ENCODE results near the gene CNFN.

- TF ChIP-seq POLR2A (IDR thresholded peaks at IDR 0.05; ENCODE audit: low read depth, low read length) (no peak), TAF1 (IDR thresholded peaks at IDR 0.05; ENCODE audit: borderline replicate concordance, low read depth, low read length) (no peak), POLR2AphosphoS5 (IDR thresholded peaks at IDR 0.05; ENCODE audit: low read depth, low read length) (no peak)
Observed at GRCh38 chr19:42397263-42398166, 7.4 kb upstream of the CNFN start.

Measured in GM12892 (cell line).